Uterus (tissue), 4 donors: ENCODE data around the gene TMEM209. TPM values are rescaled to one million over a fixed set of nuclear protein-coding genes. Genes with fewer than 3 reads are reported as not detected.
"Not testable (repeated sequence)": the region's sequence is repeated elsewhere in the genome, so short reads cannot be mapped to it uniquely, and the experiment has no call there.

Experiments used
- DNase-seq, 2 donors: peaks; one replicate each; pipeline ENCODE4 v3.0.0-alpha.2; 2019 to 2020
- H3K27ac ChIP-seq, 2 donors: fragments of 200-600 bp; sonication (generic); 1 replicate in 1 of 2; 2 replicates in 1 of 2; pipeline ENCODE4 v1.5.1; 2016 to 2018
- H3K27me3 ChIP-seq, 2 donors: fragments of 200-600 bp; sonication (generic); one replicate each; pipeline ENCODE4 v1.5.1; 2018 to 2019; ENCODE audit warnings: control low read depth in 1 of 2
- H3K36me3 ChIP-seq, 2 donors: fragments of 200-600 bp; sonication (generic); one replicate each; pipeline ENCODE4 v1.5.1; 2019; ENCODE audit warnings: control low read depth in 1 of 2
- H3K4me1 ChIP-seq, 2 donors: fragments of 200-600 bp; sonication (generic); one replicate each; pipeline ENCODE4 v1.5.1; 2018 to 2019; ENCODE audit warnings: control low read depth in 1 of 2
- H3K4me3 ChIP-seq, 2 donors: fragments of 200-600 bp; sonication (generic); 1 replicate in 1 of 2; 2 replicates in 1 of 2; pipeline ENCODE4 v1.5.1; 2018 to 2019; ENCODE audit warnings: mild to moderate bottlenecking in 1 of 2
- H3K9me3 ChIP-seq, 2 donors: fragments of 200-600 bp; sonication (generic); one replicate each; pipeline ENCODE4 v1.5.1; 2019; ENCODE audit warnings: control low read depth in 1 of 2
- POLR2A ChIP-seq, 2 donors: fragments of 450-650 bp; IDR thresholded peaks; one replicate each; pipeline ENCODE4 v1.6.1; 2016; ENCODE audit warnings: antibody characterized with exemption in 2 of 2, mild to moderate bottlenecking in 1 of 2, moderate library complexity in 1 of 2
- intact Hi-C: fragments of 100-400 bp; cut with DNase I; formaldehyde crosslinking; loops from one replicate; pipeline ENCODE4 v1.15.1; 2023; ENCODE audit warnings: low total_unique reads
- total RNA-seq, 4 donors: library from RNA; depleted of rRNA in 3 of 4; stranded (reverse); fragments of >200 nt in 3 of 4; gene quantifications; one replicate each; pipeline versions ENCODE4 v1.1.0 to v1.2.4, GENCODE V29; 2014 to 2023
- TF ChIP-seq, protein P1 (sequence below), 4 experiments: fragments of 200-600 bp in 2 of 4; fragments of 450-650 bp in 2 of 4; sonication (generic) in 2 of 4; IDR thresholded peaks; one replicate each; pipeline ENCODE4 v1.5.1; 2016 to 2019; ENCODE audit warnings: antibody characterized with exemption in 4 of 4, mild to moderate bottlenecking in 2 of 4, moderate library complexity in 1 of 4
- donor health status: DM: yes; HTN: yes; CAD: no.

Gene TMEM209
- total RNA-seq, 4 donors from 2014 or later = 7.4 to 22.6 (median 19.4) TPM

DNA sequence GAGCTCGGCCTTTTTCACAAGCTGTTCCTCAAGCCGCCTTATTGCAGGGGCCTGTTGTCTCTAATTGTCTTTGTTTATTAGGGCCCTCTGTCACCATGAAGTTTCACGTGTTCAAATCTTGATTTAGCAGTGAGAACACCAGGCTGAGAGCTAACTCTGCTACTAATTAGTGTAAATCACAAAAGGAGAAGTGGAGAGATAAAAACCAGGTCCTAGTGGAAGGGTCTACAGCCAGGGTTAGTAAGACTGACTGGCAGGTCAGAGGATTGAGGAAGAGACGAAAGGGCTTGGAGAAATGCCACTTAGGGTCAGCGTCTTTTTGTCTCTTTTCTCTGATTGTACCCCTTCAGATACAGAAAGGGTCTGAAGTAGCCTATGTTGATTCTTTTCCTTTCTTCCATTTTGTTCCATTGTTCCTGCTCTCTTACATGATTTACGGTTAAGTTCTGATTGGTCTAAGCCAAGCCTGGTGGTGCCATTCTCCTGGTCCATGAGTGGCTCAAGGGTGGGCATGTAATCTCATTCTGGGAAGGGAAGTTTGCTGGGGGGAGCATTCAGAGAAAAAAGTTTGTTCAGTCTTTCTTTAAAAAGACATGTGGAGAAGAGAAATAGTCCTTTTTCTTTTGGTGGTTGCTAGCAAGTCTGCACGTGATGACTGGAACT, 23.8 kb upstream of the TMEM209 start:
- H3K36me3 ChIP-seq = no peaks in the 10 kb centered on the region
- intact Hi-C loops = no loop called here
- no peaks in the 10 kb centered on the region for H3K27me3 ChIP-seq
- H3K27ac ChIP-seq = peak overlapping the region; percentile 63 to 73
- H3K4me3 ChIP-seq = no peak overlapping the region
- H3K9me3 ChIP-seq = no peaks in the 10 kb centered on the region
- no peak for DNase-seq
- TF ChIP-seq POLR2A (IDR thresholded peaks at IDR 0.05) = no peak
- TF ChIP-seq, protein P1, sequence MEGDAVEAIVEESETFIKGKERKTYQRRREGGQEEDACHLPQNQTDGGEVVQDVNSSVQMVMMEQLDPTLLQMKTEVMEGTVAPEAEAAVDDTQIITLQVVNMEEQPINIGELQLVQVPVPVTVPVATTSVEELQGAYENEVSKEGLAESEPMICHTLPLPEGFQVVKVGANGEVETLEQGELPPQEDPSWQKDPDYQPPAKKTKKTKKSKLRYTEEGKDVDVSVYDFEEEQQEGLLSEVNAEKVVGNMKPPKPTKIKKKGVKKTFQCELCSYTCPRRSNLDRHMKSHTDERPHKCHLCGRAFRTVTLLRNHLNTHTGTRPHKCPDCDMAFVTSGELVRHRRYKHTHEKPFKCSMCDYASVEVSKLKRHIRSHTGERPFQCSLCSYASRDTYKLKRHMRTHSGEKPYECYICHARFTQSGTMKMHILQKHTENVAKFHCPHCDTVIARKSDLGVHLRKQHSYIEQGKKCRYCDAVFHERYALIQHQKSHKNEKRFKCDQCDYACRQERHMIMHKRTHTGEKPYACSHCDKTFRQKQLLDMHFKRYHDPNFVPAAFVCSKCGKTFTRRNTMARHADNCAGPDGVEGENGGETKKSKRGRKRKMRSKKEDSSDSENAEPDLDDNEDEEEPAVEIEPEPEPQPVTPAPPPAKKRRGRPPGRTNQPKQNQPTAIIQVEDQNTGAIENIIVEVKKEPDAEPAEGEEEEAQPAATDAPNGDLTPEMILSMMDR (IDR thresholded peaks at IDR 0.05) = no peak
- no peaks in the 10 kb centered on the region for H3K4me1 ChIP-seq

DNA sequence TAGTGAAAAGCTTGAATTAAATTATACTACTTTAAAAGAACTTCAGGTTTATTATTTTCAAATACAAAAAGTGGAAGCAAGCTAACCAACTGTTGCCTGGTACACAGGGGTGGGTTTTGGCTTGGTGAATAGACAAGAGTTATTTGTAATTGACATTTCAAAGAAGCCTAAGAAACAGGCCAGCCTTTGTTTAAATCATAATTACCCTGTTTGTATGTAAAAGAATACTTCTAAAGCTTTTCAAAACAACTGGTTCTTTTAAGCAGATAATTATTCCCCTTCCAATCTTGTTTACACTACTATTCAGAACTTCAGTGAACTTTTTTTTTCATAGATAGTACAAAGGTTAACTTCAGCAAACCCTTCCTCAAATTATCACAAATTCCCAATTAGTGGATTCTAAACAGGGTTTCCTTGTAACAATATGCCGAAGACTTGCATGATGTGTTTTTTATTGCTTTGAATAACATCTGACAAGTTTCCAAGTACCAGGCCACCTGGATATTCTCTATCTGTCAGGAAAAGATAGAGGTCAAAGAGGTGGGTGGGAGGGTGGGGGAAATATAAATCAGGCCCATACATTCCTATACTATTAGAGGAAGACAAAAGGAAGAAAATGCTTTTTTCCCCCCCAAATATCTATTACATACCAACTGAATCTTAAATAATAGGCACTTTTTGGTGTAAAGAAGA, 22.8 kb upstream of the TMEM209 start:
- DNase-seq = no peak
- intact Hi-C loops = no loop called here
- Histone ChIP-seq H3K4me3 (no peak overlapping the region), H3K9me3 (no peaks in the 10 kb centered on the region), H3K27ac (peak overlapping the region; percentile 47 to 73), H3K36me3 (no peaks in the 10 kb centered on the region), H3K4me1 (no peaks in the 10 kb centered on the region), H3K27me3 (no peaks in the 10 kb centered on the region)
- no peak for TF ChIP-seq POLR2A (IDR thresholded peaks at IDR 0.05)
- TF ChIP-seq, protein P1 (IDR thresholded peaks at IDR 0.05) = no peak

DNA sequence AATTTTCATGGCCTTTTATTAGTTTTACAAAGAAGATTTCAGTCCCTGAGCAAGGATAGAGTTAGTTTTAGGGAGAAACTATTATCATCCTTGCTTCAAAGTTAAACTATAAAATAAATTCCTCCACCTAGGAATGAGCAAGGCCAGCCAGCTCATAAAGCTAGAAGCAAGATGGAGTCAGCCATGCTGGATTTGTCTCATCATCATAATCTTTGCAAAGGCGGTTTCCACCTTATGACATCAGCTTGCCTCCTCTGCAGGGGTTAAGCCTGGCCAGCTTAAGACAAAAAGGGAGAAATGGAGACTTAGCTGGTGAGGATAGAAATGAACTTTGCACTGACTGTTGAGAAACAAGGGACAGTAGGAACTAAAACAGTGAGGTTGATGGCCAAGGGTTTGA, 21.1 kb upstream of the TMEM209 start:
- Histone ChIP-seq H3K27ac (no peak overlapping the region), H3K4me1 (no peaks in the 10 kb centered on the region), H3K27me3 (no peaks in the 10 kb centered on the region), H3K9me3 (no peaks in the 10 kb centered on the region), H3K36me3 (no peaks in the 10 kb centered on the region), H3K4me3 (no peak overlapping the region)
- no peak for DNase-seq
- TF ChIP-seq, protein P1 (IDR thresholded peaks at IDR 0.05) = no peak
- no peak for TF ChIP-seq POLR2A (IDR thresholded peaks at IDR 0.05)
- intact Hi-C loops = no loop called here

DNA sequence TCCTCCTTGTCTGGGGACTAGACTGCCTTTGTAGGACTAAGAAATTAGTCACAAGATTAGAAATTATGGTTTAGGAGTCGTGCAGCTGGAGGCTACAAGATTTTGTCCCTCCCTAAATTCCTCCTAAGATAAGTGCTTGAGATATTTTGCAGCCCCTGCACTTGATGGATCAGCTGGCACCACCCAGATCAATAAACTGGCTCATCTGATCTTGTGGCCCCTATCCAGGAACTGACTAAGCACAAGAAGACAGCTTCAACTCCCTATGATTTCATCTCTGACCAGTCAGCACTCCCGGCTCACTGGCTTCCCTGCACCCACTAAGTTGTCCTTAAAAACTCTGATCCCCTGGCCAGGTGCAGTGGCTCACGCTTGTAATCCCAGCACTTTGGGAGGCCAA, 19.7 kb upstream of the TMEM209 start:
- peak in 1 of 2 donors; percentile 40 for DNase-seq
- H3K36me3 ChIP-seq, H3K27me3 ChIP-seq, H3K4me3 ChIP-seq, H3K4me1 ChIP-seq, H3K9me3 ChIP-seq, intact Hi-C loops: not testable (repeated sequence)
- peak overlapping the region; percentile 38 to 40 for H3K27ac ChIP-seq

DNA sequence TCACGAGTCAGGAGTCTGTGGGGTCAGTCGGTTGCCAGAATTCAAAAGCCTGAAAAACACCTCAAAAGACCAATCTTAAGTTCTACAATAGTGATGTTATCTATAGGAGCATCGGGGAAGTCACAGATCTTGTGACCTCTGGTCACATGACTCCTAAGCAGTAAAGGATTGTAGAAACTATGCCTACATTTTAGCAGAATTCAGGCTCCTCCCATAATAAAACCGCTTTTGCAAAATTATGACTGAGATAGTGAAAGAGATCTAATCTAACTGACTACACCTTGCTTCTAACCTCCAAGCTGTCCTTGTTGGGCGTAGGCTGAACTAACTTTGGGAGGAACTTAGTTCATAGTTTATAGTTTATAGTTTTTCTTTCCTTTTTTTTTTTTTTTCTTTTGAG, 19.0 kb upstream of the TMEM209 start:
- DNase-seq = no peak
- H3K27ac ChIP-seq = peak overlapping the region; percentile 13 to 38
- TF ChIP-seq, protein P1 (IDR thresholded peaks at IDR 0.05) = no peak
- TF ChIP-seq POLR2A (IDR thresholded peaks at IDR 0.05) = no peak
- H3K27me3 ChIP-seq = no peaks in the 10 kb centered on the region
- intact Hi-C loops = no loop called here
- no peaks in the 10 kb centered on the region for H3K9me3 ChIP-seq
- H3K36me3 ChIP-seq = no peaks in the 10 kb centered on the region
- no peaks in the 10 kb centered on the region for H3K4me1 ChIP-seq
- H3K4me3 ChIP-seq = no peak overlapping the region
